Measurements from ENCODE around the gene OCA2. TPM values are rescaled to one million over a fixed set of nuclear protein-coding genes. Genes with fewer than 3 reads are reported as not detected.

The OCA2 gene
- polyA plus RNA-seq, 6 donors from 2014 or later, result 0.09 to 0.23 TPM; not detected in 4

- Mint-ChIP-seq H3K36me3 (peaks cover 0 to 12% of the 10 kb centered on the region in 2 donors), H3K27me3 (peaks cover 50 to 70% (median 53%) of the 10 kb centered on the region in 3 donors), H3K9me3 (peaks cover 0 to 10% (median 3%) of the 10 kb centered on the region in 7 donors), H3K4me3 (peak overlapping the region; percentile 80 to 96 (median 92)), H3K4me1 (peaks cover 22 to 45% (median 41%) of the 10 kb centered on the region in 3 donors), H3K27ac (peak overlapping the region in 1 of 6 donors; percentile 93)
- ATAC-seq (ENCODE audit: low read depth in 2 of 2) (no peak), DNase-seq (no peak)
These were observed 2.3 kb downstream of the OCA2 start for GRCh38 chr15:28096670-28097431.

- Mint-ChIP-seq H3K9me3 (peaks cover 2 to 15% (median 6%) of the 10 kb centered on the region in 7 donors), H3K4me3 (peak overlapping the region; percentile 80 to 96 (median 92)), H3K27me3 (peaks cover 50 to 71% (median 57%) of the 10 kb centered on the region in 3 donors), H3K27ac (peak overlapping the region in 3 of 6 donors; percentile 54 to 93 (median 73)), H3K36me3 (peaks cover under 1 to 12% of the 10 kb centered on the region in 2 donors), H3K4me1 (peaks cover 22 to 45% (median 41%) of the 10 kb centered on the region in 3 donors)
- ATAC-seq (ENCODE audit: low read depth in 2 of 2) (peak in 1 of 2 donors; percentile 6), DNase-seq (no peak)
These were observed 2.8 kb downstream of the OCA2 start for GRCh38 chr15:28096411-28096669.

- ATAC-seq (ENCODE audit: low read depth in 2 of 2), result no peak
- no peak for DNase-seq
- Mint-ChIP-seq H3K9me3 (peaks cover 11 to 29% (median 18%) of the 10 kb centered on the region in 7 donors), H3K27me3 (peaks cover 52 to 76% (median 63%) of the 10 kb centered on the region in 3 donors), H3K4me3 (peak overlapping the region; percentile 80 to 96 (median 92)), H3K27ac (peak overlapping the region in 5 of 6 donors; percentile 54 to 93 (median 80)), H3K4me1 (peaks cover 17 to 42% (median 36%) of the 10 kb centered on the region in 3 donors), H3K36me3 (peaks cover 14 to 16% of the 10 kb centered on the region in 2 donors)
These were observed 4.2 kb downstream of the OCA2 start for GRCh38 chr15:28094732-28095521.

- Mint-ChIP-seq H3K9me3 (peaks cover 13 to 35% (median 23%) of the 10 kb centered on the region in 7 donors), H3K36me3 (peaks cover 18 to 21% of the 10 kb centered on the region in 2 donors), H3K27me3 (peaks cover 56 to 80% (median 66%) of the 10 kb centered on the region in 3 donors), H3K4me1 (peaks cover 12 to 37% (median 30%) of the 10 kb centered on the region in 3 donors), H3K27ac (peak overlapping the region in 3 of 6 donors; percentile 39 to 87 (median 86)), H3K4me3 (peak overlapping the region; percentile 49 to 80 (median 72))
- DNase-seq (no peak), ATAC-seq (ENCODE audit: low read depth in 2 of 2) (no peak)
These were observed 5.2 kb downstream of the OCA2 start for GRCh38 chr15:28093752-28094535.

GRCh38 chr15:28091313-28091712 is 7.8 kb downstream of the OCA2 start:
- ATAC-seq (ENCODE audit: low read depth in 2 of 2) (no peak), DNase-seq (no peak)
- no peak overlapping the region for H3K27ac Mint-ChIP-seq
- H3K9me3 Mint-ChIP-seq, result peaks cover 13 to 50% (median 34%) of the 10 kb centered on the region in 7 donors
- peaks cover 17 to 27% (median 25%) of the 10 kb centered on the region in 3 donors for H3K4me1 Mint-ChIP-seq
- H3K27me3 Mint-ChIP-seq, result peaks cover 48 to 87% (median 72%) of the 10 kb centered on the region in 3 donors
- peaks cover 21 to 30% of the 10 kb centered on the region in 2 donors for H3K36me3 Mint-ChIP-seq
- H3K4me3 Mint-ChIP-seq, result peak overlapping the region in 1 of 8 donors; percentile 38

- Mint-ChIP-seq H3K27ac (no peak overlapping the region), H3K27me3 (peaks cover 28 to 70% (median 59%) of the 10 kb centered on the region in 3 donors), H3K9me3 (peaks cover 13 to 44% (median 32%) of the 10 kb centered on the region in 7 donors), H3K4me1 (peaks cover 11 to 16% (median 15%) of the 10 kb centered on the region in 3 donors), H3K36me3 (peaks cover 20 to 30% of the 10 kb centered on the region in 2 donors), H3K4me3 (peak overlapping the region in 1 of 8 donors; percentile 77)
- ATAC-seq (ENCODE audit: low read depth in 2 of 2) (peak; percentile 99), DNase-seq (peak; percentile 54)
These were observed 12.9 kb downstream of the OCA2 start for GRCh38 chr15:28086175-28086703.

- Mint-ChIP-seq H3K27ac (no peak overlapping the region), H3K9me3 (peaks cover 12 to 39% (median 28%) of the 10 kb centered on the region in 7 donors), H3K4me1 (peaks cover 11 to 16% (median 15%) of the 10 kb centered on the region in 3 donors), H3K27me3 (peaks cover 26 to 64% (median 53%) of the 10 kb centered on the region in 3 donors), H3K4me3 (no peak overlapping the region), H3K36me3 (peaks cover 14 to 26% of the 10 kb centered on the region in 2 donors)
- DNase-seq (no peak), ATAC-seq (ENCODE audit: low read depth in 2 of 2) (no peak)
These were observed 13.5 kb downstream of the OCA2 start for GRCh38 chr15:28085489-28086174.

- Mint-ChIP-seq H3K9me3 (peaks cover 5 to 28% (median 18%) of the 10 kb centered on the region in 7 donors), H3K27me3 (peaks cover 23 to 60% (median 52%) of the 10 kb centered on the region in 3 donors), H3K4me3 (no peak overlapping the region), H3K27ac (no peak overlapping the region), H3K36me3 (peaks cover 5 to 16% of the 10 kb centered on the region in 2 donors), H3K4me1 (peaks cover 11 to 16% (median 15%) of the 10 kb centered on the region in 3 donors)
- no peak for ATAC-seq (ENCODE audit: low read depth in 2 of 2)
- DNase-seq, result no peak
These were observed 14.6 kb downstream of the OCA2 start for GRCh38 chr15:28084547-28084946.

- Mint-ChIP-seq H3K27me3 (peaks cover 13 to 58% (median 51%) of the 10 kb centered on the region in 3 donors), H3K27ac (no peak overlapping the region), H3K4me1 (peaks cover 11 to 16% (median 15%) of the 10 kb centered on the region in 3 donors), H3K9me3 (peaks cover 0 to 14% (median 3%) of the 10 kb centered on the region in 7 donors), H3K36me3 (peaks cover 0 to 4% of the 10 kb centered on the region in 2 donors), H3K4me3 (no peak overlapping the region)
- ATAC-seq (ENCODE audit: low read depth in 2 of 2) (no peak), DNase-seq (no peak)
These were observed 16.0 kb downstream of the OCA2 start for GRCh38 chr15:28082891-28083684.

GRCh38 chr15:28081594-28081993 is 17.5 kb downstream of the OCA2 start:
- Mint-ChIP-seq H3K4me3 (no peak overlapping the region), H3K4me1 (peaks cover 5 to 8% (median 7%) of the 10 kb centered on the region in 3 donors), H3K9me3 (peaks cover 0 to 9% (median 0%) of the 10 kb centered on the region in 7 donors), H3K27ac (no peak overlapping the region), H3K36me3 (no peaks in the 10 kb centered on the region), H3K27me3 (peaks cover 13 to 54% (median 43%) of the 10 kb centered on the region in 3 donors)
- DNase-seq (no peak), ATAC-seq (ENCODE audit: low read depth in 2 of 2) (no peak)

- H3K27ac Mint-ChIP-seq, result no peak overlapping the region
- peaks cover 8 to 44% (median 41%) of the 10 kb centered on the region in 3 donors for H3K27me3 Mint-ChIP-seq
- no peak overlapping the region for H3K4me3 Mint-ChIP-seq
- H3K9me3 Mint-ChIP-seq, result peaks cover 0 to 8% (median 0%) of the 10 kb centered on the region in 7 donors
- no peaks in the 10 kb centered on the region for H3K4me1 Mint-ChIP-seq
- ATAC-seq (ENCODE audit: low read depth in 2 of 2), result no peak
- H3K36me3 Mint-ChIP-seq, result no peaks in the 10 kb centered on the region
- no peak for DNase-seq
These were observed 18.7 kb downstream of the OCA2 start for GRCh38 chr15:28080386-28080785.

Data from naive B cell (primary cell).